ENCODE results near the gene LNX2. TPM values are rescaled to one million over a fixed set of nuclear protein-coding genes. Genes with fewer than 3 reads are reported as not detected.
A peak's percentile ranks its signal among the peaks of the same experiment; 100 is the strongest.

The LNX2 gene
- total RNA-seq, 2 donors from 2014 or later, result 11.2 to 23.1 TPM

DNA sequence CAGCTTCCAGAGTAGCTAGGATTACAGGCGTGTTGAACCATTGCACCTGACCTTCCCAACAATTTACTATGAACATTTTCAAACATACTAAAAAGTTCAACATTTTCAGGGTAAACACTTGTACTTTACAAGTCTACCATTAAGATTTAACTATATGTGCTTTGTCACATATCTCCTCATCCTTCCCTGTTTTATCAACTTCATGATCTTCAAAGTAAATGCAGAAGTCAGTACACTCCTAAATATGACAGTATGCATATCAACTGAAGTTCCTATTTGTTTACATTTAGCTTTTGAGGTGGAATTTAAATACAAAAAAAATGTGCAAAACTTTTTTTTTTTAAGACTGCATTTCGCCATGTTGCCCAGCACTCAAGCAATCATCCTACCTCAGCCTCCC, 18.5 kb downstream of the LNX2 start:
- 96 to 100% methylated on average over 2 of the region's 2 CpGs for WGBS, 2 donors
- H3K27me3 ChIP-seq, result no peaks in the 10 kb centered on the region
- no peak for DNase-seq
- H3K9me3 ChIP-seq, result no peaks in the 10 kb centered on the region
- intact Hi-C loops (cut with DNase I), result no loop called here
- no peaks in the 10 kb centered on the region for H3K36me3 ChIP-seq (replicated peaks in 1 of 2; ENCODE audit: insufficient read depth in 1 of 2, low read depth in 2 of 2)
- H3K4me3 ChIP-seq, result no peak overlapping the region
- H3K4me1 ChIP-seq, result peaks cover 65% of the 10 kb centered on the region
- peak overlapping the region in 1 of 4 donors; percentile 11 for H3K27ac ChIP-seq
- no peak for TF ChIP-seq POLR2A (IDR thresholded peaks at IDR 0.05)
- TF ChIP-seq, protein P1, sequence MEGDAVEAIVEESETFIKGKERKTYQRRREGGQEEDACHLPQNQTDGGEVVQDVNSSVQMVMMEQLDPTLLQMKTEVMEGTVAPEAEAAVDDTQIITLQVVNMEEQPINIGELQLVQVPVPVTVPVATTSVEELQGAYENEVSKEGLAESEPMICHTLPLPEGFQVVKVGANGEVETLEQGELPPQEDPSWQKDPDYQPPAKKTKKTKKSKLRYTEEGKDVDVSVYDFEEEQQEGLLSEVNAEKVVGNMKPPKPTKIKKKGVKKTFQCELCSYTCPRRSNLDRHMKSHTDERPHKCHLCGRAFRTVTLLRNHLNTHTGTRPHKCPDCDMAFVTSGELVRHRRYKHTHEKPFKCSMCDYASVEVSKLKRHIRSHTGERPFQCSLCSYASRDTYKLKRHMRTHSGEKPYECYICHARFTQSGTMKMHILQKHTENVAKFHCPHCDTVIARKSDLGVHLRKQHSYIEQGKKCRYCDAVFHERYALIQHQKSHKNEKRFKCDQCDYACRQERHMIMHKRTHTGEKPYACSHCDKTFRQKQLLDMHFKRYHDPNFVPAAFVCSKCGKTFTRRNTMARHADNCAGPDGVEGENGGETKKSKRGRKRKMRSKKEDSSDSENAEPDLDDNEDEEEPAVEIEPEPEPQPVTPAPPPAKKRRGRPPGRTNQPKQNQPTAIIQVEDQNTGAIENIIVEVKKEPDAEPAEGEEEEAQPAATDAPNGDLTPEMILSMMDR (IDR thresholded peaks at IDR 0.05), result no peak
- ATAC-seq, result no peak

DNA sequence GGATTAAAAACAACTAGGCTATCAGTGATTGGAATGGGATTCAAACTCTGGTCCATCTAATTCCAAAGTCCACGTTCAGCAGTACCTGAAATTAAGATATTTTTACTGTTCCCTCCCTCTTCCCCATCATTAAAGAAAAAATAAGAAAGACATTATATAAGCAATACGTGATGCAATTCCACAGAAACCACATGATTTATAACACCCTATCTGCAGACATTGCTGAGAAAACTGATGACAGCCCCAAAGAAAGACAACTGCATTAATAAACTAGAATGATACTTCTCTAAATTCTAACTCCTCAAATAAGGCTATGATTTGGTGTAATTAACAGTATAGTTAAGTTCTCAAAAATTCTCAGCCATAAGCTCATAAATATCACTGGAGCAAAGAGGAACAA, 19.1 kb downstream of the LNX2 start:
- ATAC-seq (no peak), DNase-seq (no peak)
- TF ChIP-seq, protein P1 (IDR thresholded peaks at IDR 0.05), result no peak
- no peak for TF ChIP-seq POLR2A (IDR thresholded peaks at IDR 0.05)
- H3K27ac ChIP-seq, result peak overlapping the region in 1 of 4 donors; percentile 11
- WGBS, 2 donors, result 81 to 95% methylated on average over 2 of the region's 2 CpGs
- H3K9me3 ChIP-seq, result no peaks in the 10 kb centered on the region
- no peaks in the 10 kb centered on the region for H3K27me3 ChIP-seq
- intact Hi-C loops (cut with DNase I), result no loop called here
- no peak overlapping the region for H3K4me3 ChIP-seq
- H3K36me3 ChIP-seq (replicated peaks in 1 of 2; ENCODE audit: insufficient read depth in 1 of 2, low read depth in 2 of 2), result no peaks in the 10 kb centered on the region
- H3K4me1 ChIP-seq, result peaks cover 62% of the 10 kb centered on the region

DNA sequence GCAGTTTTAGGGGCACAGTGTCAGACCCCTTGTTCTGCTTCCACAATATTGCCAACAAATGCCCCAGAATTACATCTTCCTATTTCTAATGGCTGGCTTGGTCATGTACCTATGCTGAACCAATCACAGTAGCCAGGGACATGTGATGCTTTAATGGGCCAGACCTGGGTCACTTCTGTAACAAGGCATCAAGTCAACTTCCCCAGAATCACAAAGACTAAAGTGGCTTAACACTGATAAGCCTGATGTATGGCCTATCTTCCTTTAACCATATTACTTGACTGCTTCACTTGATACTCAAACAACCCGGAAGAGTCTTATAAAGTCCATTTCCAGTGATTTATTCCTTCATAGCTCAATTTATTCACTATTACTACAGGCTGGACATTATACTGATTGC, 19.6 kb downstream of the LNX2 start:
- 95 to 97% methylated on average over 1 of the region's 1 CpG for WGBS, 2 donors

DNA sequence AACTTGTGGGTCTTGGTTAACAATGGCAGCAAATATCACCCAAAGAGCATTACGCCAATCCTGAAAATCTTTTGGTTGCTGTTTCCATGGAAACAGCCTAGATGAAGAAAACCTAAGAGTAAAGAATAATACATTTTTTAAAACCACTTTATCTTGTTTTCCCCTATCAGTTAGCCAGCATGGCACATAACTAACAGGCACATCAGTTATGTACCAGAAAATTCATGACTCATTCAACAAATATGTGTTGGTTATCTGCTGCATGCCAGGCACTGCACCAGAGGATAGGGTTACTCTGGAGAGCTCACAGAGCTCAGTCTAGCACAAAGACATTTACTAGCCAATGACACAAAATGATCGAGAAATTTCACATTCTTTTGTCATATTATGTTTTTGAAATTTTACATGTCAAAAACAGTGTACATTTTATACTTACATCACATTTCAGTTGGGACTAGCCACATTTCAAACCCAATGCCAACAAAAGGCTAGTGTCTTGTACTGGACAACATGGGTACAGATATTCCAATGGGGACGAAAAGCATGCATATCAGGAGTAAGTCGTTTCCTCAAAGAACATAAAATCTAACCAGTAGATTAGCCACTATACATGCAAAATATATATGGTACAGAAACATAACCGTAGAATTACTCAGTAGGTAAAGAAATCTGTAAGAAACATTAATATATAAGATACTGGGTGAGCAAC, 20.3 kb downstream of the LNX2 start:
- 53% methylated on average over 5 of the region's 5 CpGs for WGBS, 2 donors
- intact Hi-C loops (cut with DNase I), result no loop called here
- TF ChIP-seq, protein P1 (IDR thresholded peaks at IDR 0.05), result no peak
- no peak for TF ChIP-seq POLR2A (IDR thresholded peaks at IDR 0.05)
- Histone ChIP-seq H3K9me3 (no peaks in the 10 kb centered on the region), H3K4me1 (peaks cover 60% of the 10 kb centered on the region), H3K4me3 (no peak overlapping the region), H3K27ac (peak overlapping the region in 2 of 4 donors; percentile 29 to 56), H3K36me3 (replicated peaks in 1 of 2; ENCODE audit: insufficient read depth in 1 of 2, low read depth in 2 of 2) (no peaks in the 10 kb centered on the region), H3K27me3 (no peaks in the 10 kb centered on the region)
- DNase-seq, result peak in 3 of 4 donors; percentile 45 to 48 (median 46)
- peak; percentile 94 for ATAC-seq

More for the DNA sequence above, 19.6 kb downstream of the LNX2 start:
- H3K36me3 ChIP-seq (replicated peaks in 1 of 2; ENCODE audit: insufficient read depth in 1 of 2, low read depth in 2 of 2), result no peaks in the 10 kb centered on the region
- no peaks in the 10 kb centered on the region for H3K9me3 ChIP-seq
- no peak overlapping the region for H3K4me3 ChIP-seq
- no peak for TF ChIP-seq POLR2A (IDR thresholded peaks at IDR 0.05)
- TF ChIP-seq, protein P1 (IDR thresholded peaks at IDR 0.05), result no peak
- H3K4me1 ChIP-seq, result peaks cover 60% of the 10 kb centered on the region
- H3K27me3 ChIP-seq, result no peaks in the 10 kb centered on the region
- DNase-seq (no peak), ATAC-seq (no peak)
- intact Hi-C loops (cut with DNase I), result no loop called here
- peak overlapping the region in 2 of 4 donors; percentile 29 to 56 for H3K27ac ChIP-seq

DNA sequence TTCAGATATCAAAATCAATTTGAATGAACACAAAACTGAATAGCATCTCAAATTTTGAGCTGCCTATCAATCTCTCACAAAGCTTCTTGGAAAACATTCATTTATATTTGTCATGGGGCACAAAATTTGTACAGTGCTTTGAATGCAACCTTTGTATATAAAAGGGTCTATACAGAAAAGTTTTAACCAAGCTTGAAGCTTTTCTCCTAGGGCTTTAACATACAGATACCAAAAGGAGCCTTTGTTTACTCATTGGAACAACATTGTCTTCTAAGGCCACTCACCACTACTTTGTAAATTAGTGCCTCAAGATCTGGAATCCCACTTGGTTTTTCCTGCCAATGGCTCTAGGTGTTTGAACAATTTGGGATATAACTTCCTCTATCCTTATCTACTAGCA, 21.2 kb downstream of the LNX2 start:
- DNase-seq (no peak), ATAC-seq (no peak)
- Histone ChIP-seq H3K36me3 (replicated peaks in 1 of 2; ENCODE audit: insufficient read depth in 1 of 2, low read depth in 2 of 2) (no peaks in the 10 kb centered on the region), H3K4me1 (peaks cover 62% of the 10 kb centered on the region), H3K27ac (peak overlapping the region in 2 of 4 donors; percentile 29 to 56), H3K9me3 (no peaks in the 10 kb centered on the region), H3K4me3 (no peak overlapping the region), H3K27me3 (no peaks in the 10 kb centered on the region)
- intact Hi-C loops (cut with DNase I), result no loop called here
- no peak for TF ChIP-seq POLR2A (IDR thresholded peaks at IDR 0.05)
- TF ChIP-seq, protein P1 (IDR thresholded peaks at IDR 0.05), result no peak
